Stimulated activated CD8-positive, alpha-beta memory T cell treated with anti-CD3 and anti-CD28 coated beads, Interleukin-15, amount 100 ng/mL, for 1 hour (primary cell): ENCODE measurements around the gene LDB1.
A peak's percentile ranks its signal among the peaks of the same experiment; 100 is the strongest.

Experiments used
- DNase-seq: peaks from one replicate; pipeline ENCODE4 v3.0.0-alpha.2; 2020; ENCODE audit warnings: low read depth

Gene LDB1

GRCh38 chr10:102112210-102112817, 7.9 kb downstream of the LDB1 start:
- no peak for DNase-seq

GRCh38 chr10:102111276-102111675, 8.9 kb downstream of the LDB1 start:
- DNase-seq, result no peak

- DNase-seq, result no peak
These were observed 10.7 kb downstream of the LDB1 start for GRCh38 chr10:102109166-102110116.

- DNase-seq, result no peak
These were observed 13.2 kb downstream of the LDB1 start for GRCh38 chr10:102106998-102107397.

GRCh38 chr10:102102421-102102820, 17.7 kb downstream of the LDB1 start:
- DNase-seq, result no peak

GRCh38 chr10:102101152-102101551, 19.0 kb downstream of the LDB1 start:
- DNase-seq, result no peak

- DNase-seq, result no peak
These were observed 23.7 kb downstream of the LDB1 start for GRCh38 chr10:102096449-102096848.

GRCh38 chr10:102090772-102091171, 29.4 kb downstream of the LDB1 start:
- no peak for DNase-seq

GRCh38 chr10:102086196-102086595, 34.0 kb downstream of the LDB1 start:
- DNase-seq, result no peak

- DNase-seq, result no peak
These were observed 34.8 kb downstream of the LDB1 start for GRCh38 chr10:102085336-102085735.

- no peak for DNase-seq
These were observed 36.6 kb downstream of the LDB1 start for GRCh38 chr10:102083541-102083940.

- DNase-seq, result peak; percentile 71
These were observed 47.3 kb downstream of the LDB1 start for GRCh38 chr10:102072673-102073527.

GRCh38 chr10:102069071-102069470, 51.1 kb downstream of the LDB1 start:
- DNase-seq, result no peak

GRCh38 chr10:102068216-102068615, 52.0 kb downstream of the LDB1 start:
- no peak for DNase-seq

- DNase-seq, result no peak
These were observed 52.9 kb downstream of the LDB1 start for GRCh38 chr10:102067091-102067916.

- DNase-seq, result no peak
These were observed 53.6 kb downstream of the LDB1 start for GRCh38 chr10:102066399-102067088.

GRCh38 chr10:102065561-102066398, 54.4 kb downstream of the LDB1 start:
- no peak for DNase-seq

- DNase-seq, result peak; percentile 66
These were observed 55.2 kb downstream of the LDB1 start, which contains the start of gene HPS6 for GRCh38 chr10:102064868-102065560. HPS6 (plus strand) TSS chr10:102065349; CDS start chr10:102065475, 126 bp downstream.

GRCh38 chr10:102064503-102064867, 55.7 kb downstream of the LDB1 start:
- DNase-seq, result no peak
